Left renal pelvis (tissue), 4 donors: ENCODE data around the gene ERICH6. TPM values are rescaled to one million over a fixed set of nuclear protein-coding genes. Genes with fewer than 3 reads are reported as not detected.

Experiments
- DNase-seq, 4 donors: peaks; one replicate each; pipeline ENCODE4 v3.0.0-alpha.2; 2013; ENCODE audit warnings: low read depth in 4 of 4, low spot score in 3 of 4
- polyA plus RNA-seq, 4 donors: library from polyadenylated mRNA; unstranded; fragments of 120-200 nt; gene quantifications; one replicate each; pipeline ENCODE4 v1.2.1, GENCODE V29; 2013; ENCODE audit not compliant: insufficient read length in 4 of 4

The ERICH6 gene
- polyA plus RNA-seq, 4 donors, result 0.37 to 1.3 (median 0.72) TPM; not detected in 1

GRCh38 chr3:150737874-150738679 lies 34.4 kb upstream of the ERICH6 start:
- DNase-seq, result no peak

- no peak for DNase-seq
Measured at GRCh38 chr3:150736903-150737832, 33.4 kb upstream of the ERICH6 start.

GRCh38 chr3:150736316-150736719 lies 32.6 kb upstream of the ERICH6 start:
- no peak for DNase-seq

DNA sequence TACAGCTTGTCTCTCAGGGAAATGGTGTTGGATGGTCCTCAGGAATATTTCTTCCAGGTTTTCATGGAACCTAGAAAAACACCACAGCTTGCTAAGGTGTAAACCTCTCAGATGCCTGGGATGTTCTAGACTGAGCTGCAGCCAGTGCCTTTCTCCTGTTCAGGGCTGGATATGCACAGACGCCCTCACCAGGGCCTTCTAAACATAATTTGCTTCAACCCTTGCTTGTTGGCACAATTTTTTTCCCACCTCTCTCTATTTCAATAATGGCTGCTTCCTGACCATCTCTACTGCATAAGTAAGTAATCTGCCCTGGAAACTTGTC lies 31.0 kb upstream of the ERICH6 start:
- no peak for DNase-seq

GRCh38 chr3:150733936-150734794 lies 30.4 kb upstream of the ERICH6 start:
- no peak for DNase-seq

DNA sequence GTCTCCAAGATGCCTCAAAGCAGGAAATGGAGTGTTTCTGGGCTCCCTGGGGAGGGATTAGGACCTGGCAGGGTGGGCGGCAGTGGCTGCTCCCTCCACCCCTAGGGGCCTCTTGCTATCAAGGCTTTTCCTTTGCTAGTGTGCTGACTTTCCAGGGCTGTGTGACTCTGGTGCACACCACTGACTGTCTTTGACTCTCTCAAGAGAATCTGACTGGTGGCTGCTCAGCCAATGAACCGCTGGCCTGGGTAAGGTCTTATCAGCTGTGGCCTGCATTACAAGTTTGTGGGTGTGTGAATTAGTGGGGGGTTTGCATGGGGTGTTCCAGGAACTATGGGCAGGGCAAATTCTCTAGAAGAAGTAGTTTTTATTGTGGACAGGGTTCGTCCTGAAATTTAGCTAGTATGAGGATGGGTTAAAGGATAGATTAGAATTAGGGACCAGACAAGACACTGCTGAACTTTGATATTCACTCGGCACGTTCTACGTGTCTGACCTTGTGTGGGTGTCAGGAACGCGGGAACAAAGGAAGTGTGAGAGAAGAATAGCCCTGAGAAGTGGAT lies 29.7 kb upstream of the ERICH6 start:
- no peak for DNase-seq

GRCh38 chr3:150729682-150730360 lies 26.1 kb upstream of the ERICH6 start:
- DNase-seq, result no peak

DNA sequence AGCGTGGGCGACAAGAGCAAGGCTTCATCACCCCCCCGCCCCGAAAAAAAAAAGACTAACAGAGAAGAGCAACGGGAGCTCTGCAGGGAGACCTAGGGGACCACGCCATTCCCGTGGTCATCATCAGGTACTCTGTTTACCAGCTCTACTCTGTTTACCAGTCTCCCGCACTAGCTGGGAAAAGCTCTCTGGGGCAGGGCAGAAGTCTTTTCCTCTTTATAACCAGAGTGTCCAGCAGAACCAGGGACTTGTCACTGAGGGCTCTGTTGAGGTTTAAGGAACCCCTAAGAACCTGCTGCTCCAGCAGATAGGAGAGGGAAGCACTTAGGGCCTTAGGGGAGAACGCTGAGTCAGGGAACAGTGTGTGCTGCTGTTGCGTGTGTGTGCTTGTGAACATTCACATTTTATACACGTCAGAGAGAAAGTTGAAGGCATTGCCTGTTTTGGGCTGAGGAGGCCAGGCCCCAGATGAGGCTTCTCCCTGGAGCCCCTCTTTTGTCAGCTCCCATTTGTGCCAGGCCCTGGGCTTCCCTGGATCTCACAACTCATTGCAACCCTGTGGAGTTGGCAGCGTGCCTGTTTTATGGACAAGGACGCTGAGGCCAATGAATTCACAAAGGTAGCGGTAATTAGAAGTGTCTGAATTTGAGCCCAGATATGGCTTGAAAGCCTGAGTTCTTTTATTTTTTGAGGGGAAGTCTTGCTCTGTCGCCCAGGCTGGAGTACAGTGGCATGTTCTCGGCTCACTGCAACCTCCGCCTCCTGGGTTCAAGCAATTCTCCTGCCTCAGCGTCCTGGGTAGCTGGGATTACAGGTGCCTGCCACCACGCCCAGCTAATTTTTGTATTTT lies 24.2 kb upstream of the ERICH6 start:
- no peak for DNase-seq

DNA sequence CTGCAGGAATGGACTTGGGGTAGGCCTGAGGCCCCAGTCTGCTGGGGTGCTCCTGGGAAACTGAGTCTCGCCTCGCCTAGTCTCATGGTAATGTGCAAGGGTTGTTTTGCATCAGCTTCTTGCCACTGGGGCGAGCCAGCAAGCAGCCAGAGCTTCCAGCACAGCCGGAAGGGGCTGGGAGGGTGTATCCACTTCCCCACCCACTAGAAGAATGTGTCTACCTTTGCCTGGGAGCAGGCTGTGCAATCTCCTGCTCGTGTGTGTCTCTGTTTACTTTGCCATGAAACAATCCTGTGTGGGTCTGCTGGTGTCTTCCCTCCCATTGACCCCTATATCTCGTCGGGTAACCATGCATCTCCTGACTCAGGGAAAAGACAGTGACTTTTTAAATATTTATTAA lies 21.8 kb upstream of the ERICH6 start:
- no peak for DNase-seq

DNA sequence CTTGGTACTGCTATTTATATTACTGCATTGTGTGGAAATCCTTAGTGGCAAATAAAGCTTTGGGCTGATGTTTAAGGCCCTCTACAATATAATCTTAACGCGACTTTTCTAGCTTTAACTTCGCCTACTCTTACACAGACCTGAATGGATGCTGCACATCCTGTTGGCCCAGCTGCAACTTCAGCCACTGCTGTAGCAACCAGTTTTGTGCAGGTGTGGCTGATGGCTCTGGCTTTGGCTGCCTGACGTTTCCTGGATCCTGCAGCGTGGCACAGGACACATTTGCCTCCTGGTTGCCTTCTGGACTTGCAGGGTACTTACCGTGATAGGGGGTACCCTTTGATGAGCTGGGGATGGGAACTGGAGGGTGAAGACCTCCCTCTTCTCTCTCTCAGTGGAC lies 20.2 kb upstream of the ERICH6 start:
- no peak for DNase-seq

GRCh38 chr3:150722267-150722666 lies 18.5 kb upstream of the ERICH6 start:
- DNase-seq, result no peak

DNA sequence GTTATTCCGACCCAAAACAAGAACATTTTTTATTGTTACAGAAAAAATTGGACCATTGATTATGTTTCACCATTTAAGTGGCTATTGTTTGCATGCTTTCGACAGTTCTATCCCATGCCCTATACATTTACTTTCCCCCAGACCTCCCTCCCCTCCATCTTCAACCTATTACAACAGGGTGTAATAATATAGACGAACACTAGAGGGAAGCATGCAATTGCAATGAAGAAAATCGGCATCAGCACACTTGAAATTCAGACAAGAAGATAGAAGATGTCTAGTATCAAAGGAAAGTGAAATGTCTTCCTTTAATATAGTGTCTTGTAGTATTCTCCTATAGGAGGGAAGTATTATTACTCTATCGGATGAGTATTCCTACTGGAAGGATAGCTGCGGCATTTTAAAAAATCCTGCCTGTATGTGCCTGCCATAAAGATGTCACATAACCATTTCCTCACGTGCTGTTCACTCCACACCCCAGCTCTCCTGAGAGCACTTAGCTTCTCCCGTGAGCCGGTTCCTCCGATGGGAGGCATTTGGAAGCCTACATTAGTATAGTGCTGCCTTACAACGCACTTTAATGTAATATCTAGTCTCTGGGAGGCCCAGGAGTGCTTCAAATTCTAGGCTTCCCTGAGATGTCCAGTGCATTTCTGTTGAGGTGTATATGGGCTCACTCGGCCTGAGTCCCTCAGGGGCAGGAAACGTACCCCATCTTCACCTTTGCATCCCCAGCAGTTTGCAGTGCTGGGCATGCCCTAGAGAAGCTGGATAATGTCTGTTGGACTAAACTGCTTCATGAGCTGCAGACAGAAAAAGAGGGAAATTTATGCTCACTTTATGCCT lies 17.8 kb upstream of the ERICH6 start:
- DNase-seq, result peak; percentile 44 to 53 (median 50)

DNA sequence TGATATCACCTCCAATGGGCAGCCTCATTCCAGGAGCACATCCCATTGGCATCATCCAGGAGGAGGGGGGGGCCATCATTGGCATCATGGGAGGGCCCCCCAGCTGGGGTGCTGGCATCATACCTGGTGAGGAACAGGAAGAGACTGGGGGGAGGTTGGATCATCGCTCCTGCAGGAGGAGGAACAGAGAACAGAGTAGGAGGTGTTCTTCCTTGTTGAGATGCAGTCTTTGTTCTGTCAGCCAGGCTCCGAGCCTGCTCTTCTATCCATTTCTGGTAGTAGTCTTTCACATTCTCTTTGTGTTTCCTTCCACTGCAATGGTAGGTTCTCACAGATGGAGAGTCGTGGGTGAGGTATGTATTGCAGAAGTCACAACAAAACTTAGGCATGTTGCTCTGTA lies 16.7 kb upstream of the ERICH6 start:
- no peak for DNase-seq

DNA sequence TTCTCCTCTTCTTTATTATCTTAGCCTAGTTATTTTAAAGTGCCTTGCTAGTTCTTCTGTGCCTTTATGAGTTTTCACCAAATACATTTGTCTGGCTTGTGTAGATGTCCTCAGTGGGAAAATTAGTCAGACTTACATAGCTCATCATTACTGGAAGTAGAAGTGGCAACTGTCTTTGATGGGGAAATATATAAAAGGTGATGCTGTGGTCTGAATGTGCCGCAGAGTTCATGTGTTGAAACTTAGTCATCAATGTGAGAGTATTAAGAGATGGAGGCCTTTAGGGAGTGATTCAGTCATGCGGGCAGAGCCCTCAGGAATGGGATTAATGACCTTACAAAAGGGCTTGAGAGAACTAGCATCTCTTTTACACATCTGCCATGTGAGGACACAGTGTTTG lies 6.4 kb upstream of the ERICH6 start:
- no peak for DNase-seq

DNA sequence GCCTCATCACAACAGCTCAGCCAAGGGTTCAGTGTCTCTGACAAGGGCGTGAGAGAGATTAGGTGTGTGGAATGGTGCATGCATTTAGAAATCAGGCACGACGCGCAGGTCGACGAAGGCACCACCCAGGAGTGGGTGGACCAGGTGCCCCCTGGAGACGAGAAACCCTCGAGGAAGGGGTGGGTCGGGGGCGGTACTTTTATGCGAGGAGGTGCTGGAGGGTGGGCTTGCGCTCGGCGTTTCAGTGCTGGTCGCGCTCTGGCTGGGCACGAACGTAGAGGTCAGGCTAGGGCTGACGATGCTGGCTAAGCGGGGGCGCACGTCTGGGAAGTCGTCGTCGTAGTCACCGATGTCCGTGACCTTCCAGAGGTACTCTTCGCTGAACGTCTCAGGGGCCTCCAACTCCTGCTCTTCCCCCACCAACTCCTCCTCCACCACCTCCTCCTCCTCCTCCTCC lies 393 bp downstream of the ERICH6 start:
- DNase-seq, result peak in 3 of 4 donors; percentile 15 to 31 (median 24)

- DNase-seq, result no peak
Measured at GRCh38 chr3:150699068-150699639, 4.6 kb downstream of the ERICH6 start.

GRCh38 chr3:150697646-150698045 lies 6.1 kb downstream of the ERICH6 start:
- DNase-seq, result no peak
